Measurements from ENCODE around the gene ASTN2. TPM values are rescaled to one million over a fixed set of nuclear protein-coding genes. Genes with fewer than 3 reads are reported as not detected.

Gene ASTN2
- total and polyA plus RNA-seq, 2 donors (not counting 3 experiments of a cell fraction or from before 2014, with no cell fraction given) = 1.0 to 1.9 TPM

DNA sequence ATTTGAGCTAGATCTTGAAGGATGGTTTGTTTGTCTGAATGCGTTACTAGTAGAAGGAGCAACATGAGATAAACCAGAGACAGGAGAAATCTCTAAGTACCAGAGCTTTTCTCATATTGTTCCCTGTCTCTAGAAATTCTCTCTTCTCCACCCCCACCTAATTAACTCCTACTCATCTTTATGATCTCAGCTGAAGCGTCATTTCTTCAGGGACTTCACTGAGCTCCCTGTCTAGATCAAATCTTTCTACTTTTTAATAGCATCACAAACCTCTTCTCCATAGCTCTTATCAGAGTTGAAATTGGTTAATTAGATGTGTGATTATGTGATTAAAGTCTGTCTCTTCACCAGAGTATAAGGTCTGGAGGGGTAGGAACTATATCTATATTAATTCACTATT is 1035.0 kb downstream of the ASTN2 start:
- no peak overlapping the region for H3K4me2 ChIP-seq (ENCODE audit: insufficient read depth, low read length)
- no peaks in the 10 kb centered on the region for H3K27me3 ChIP-seq (ENCODE audit: control insufficient read depth in 2 of 2, insufficient read depth in 2 of 2, low read length in 2 of 2)
- ChIA-PET CTCF (no interaction called here), POLR2A (no interaction called here)
- H4K20me1 ChIP-seq (replicated peaks; ENCODE audit: control insufficient read depth, extremely low read depth, insufficient read depth, low read length) = no peaks in the 10 kb centered on the region
- no peak overlapping the region for H3K27ac ChIP-seq (ENCODE audit: insufficient read depth, low read depth, low read length)
- no TSS peak for BruUV-seq (replicated peaks)
- no peak overlapping the region for H3K4me3 ChIP-seq (replicated peaks in 1 of 3; ENCODE audit: insufficient read depth in 1 of 3, low read depth in 1 of 3, low read length in 3 of 3)
- H3K9ac ChIP-seq (replicated peaks; ENCODE audit: extremely low read depth, insufficient read depth, low read length) = no peak overlapping the region
- H2AFZ ChIP-seq (ENCODE audit: low read depth, low read length) = no peak overlapping the region
- H3K9me3 ChIP-seq (replicated peaks; ENCODE audit: control insufficient read depth, insufficient read depth, low read length) = no peaks in the 10 kb centered on the region
- dilution Hi-C loops (cut with MboI; ENCODE audit: extremely low pct_ligation_motif_present, low sequenced_read_pairs) (no loop called here), intact Hi-C loops (cut with micrococcal nuclease) (no loop called here)
- no peaks in the 10 kb centered on the region for H3K79me2 ChIP-seq (ENCODE audit: control insufficient read depth, insufficient read depth, low read length)
- DNase-seq (ENCODE audit: low read depth, low spot score) = no peak
- FAIRE-seq = no peak
- H3K36me3 ChIP-seq (ENCODE audit: control insufficient read depth in 2 of 2, extremely low read depth in 1 of 2, insufficient read depth in 2 of 2, low read length in 2 of 2) = no peaks in the 10 kb centered on the region
- no peaks in the 10 kb centered on the region for H3K9me1 ChIP-seq (replicated peaks; ENCODE audit: control insufficient read depth, extremely low read depth, insufficient read depth, low read length)
- H3K4me1 ChIP-seq (ENCODE audit: control insufficient read depth, extremely low read depth, insufficient read depth, low read length) = no peaks in the 10 kb centered on the region
- no peak for TF ChIP-seq POLR2A (IDR thresholded peaks at IDR 0.05; ENCODE audit: low read depth, low read length)
- no peak for TF ChIP-seq JUN (IDR thresholded peaks at IDR 0.05; ENCODE audit: borderline replicate concordance, insufficient read depth, insufficient read length, low read depth)
- no peak for TF ChIP-seq EZH2 (IDR thresholded peaks at IDR 0.05; ENCODE audit: borderline replicate concordance, low read depth, low read length, severe bottlenecking)
- TF ChIP-seq, protein P1, sequence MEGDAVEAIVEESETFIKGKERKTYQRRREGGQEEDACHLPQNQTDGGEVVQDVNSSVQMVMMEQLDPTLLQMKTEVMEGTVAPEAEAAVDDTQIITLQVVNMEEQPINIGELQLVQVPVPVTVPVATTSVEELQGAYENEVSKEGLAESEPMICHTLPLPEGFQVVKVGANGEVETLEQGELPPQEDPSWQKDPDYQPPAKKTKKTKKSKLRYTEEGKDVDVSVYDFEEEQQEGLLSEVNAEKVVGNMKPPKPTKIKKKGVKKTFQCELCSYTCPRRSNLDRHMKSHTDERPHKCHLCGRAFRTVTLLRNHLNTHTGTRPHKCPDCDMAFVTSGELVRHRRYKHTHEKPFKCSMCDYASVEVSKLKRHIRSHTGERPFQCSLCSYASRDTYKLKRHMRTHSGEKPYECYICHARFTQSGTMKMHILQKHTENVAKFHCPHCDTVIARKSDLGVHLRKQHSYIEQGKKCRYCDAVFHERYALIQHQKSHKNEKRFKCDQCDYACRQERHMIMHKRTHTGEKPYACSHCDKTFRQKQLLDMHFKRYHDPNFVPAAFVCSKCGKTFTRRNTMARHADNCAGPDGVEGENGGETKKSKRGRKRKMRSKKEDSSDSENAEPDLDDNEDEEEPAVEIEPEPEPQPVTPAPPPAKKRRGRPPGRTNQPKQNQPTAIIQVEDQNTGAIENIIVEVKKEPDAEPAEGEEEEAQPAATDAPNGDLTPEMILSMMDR (IDR thresholded peaks at IDR 0.05; ENCODE audit: extremely low read depth in 1 of 2, insufficient read depth in 1 of 2, low read depth in 1 of 2, low read length in 2 of 2) = no peak
- no peak for TF ChIP-seq GATA2 (IDR thresholded peaks at IDR 0.05; ENCODE audit: insufficient read depth, insufficient read length, low read depth, low read length)
- TF ChIP-seq, protein P2, sequence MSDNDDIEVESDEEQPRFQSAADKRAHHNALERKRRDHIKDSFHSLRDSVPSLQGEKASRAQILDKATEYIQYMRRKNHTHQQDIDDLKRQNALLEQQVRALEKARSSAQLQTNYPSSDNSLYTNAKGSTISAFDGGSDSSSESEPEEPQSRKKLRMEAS (IDR thresholded peaks at IDR 0.05; ENCODE audit: insufficient read depth, insufficient read length) = no peak
- no peak for TF ChIP-seq FOS (IDR thresholded peaks at IDR 0.05; ENCODE audit: borderline replicate concordance, insufficient read depth, low read length)
- no peak for TF ChIP-seq MYC (IDR thresholded peaks at IDR 0.05; ENCODE audit: low read depth, low read length)
- TF ChIP-seq POLR2AphosphoS5 (IDR thresholded peaks at IDR 0.05; ENCODE audit: insufficient read depth, low read depth, low read length) = no peak

Measured in endothelial cell of umbilical vein (primary cell).